Liver (tissue), 3 donors: ENCODE results near the gene DTD1.

ENCODE experiments used
- ATF3 ChIP-seq: IDR thresholded peaks from 2 replicates; pipeline ENCODE4 v1.6.1; 2016; ENCODE audit warnings: antibody characterized with exemption
- CTCF ChIP-seq: fragments of 150-350 bp; IDR thresholded peaks from 2 replicates; pipeline ENCODE4 v1.5.1; 2017; ENCODE audit warnings: improper control_type of control experiment, low read depth, low read length; ENCODE audit not compliant: missing input control
- FOXA1 ChIP-seq: IDR thresholded peaks from 2 replicates; pipeline ENCODE4 v1.6.1; 2016; ENCODE audit warnings: antibody characterized with exemption
- FOXA2 ChIP-seq: IDR thresholded peaks from 2 replicates; pipeline ENCODE4 v1.6.1; 2016; ENCODE audit warnings: antibody characterized with exemption
- GABPA ChIP-seq, 2 donors: IDR thresholded peaks in 1 of 2; conservative IDR thresholded peaks in 1 of 2; 2 replicates each; pipeline ENCODE4 v1.6.1; 2016; ENCODE audit warnings: antibody characterized with exemption in 2 of 2, mild to moderate bottlenecking in 1 of 2, moderate library complexity in 1 of 2
- HNF4A ChIP-seq, 2 donors: conservative IDR thresholded peaks; 2 replicates each; pipeline ENCODE4 v1.6.1; 2016; ENCODE audit warnings: antibody characterized with exemption in 2 of 2, mild to moderate bottlenecking in 2 of 2
- JUND ChIP-seq, 2 donors: IDR thresholded peaks; 2 replicates each; pipeline ENCODE4 v1.6.1; 2016; ENCODE audit warnings: antibody characterized with exemption in 2 of 2
- MAX ChIP-seq: IDR thresholded peaks from 2 replicates; pipeline ENCODE4 v1.6.1; 2016; ENCODE audit warnings: antibody characterized with exemption
- RAD21 ChIP-seq, 2 donors: IDR thresholded peaks; 2 replicates each; pipeline ENCODE4 v1.6.1; 2016; ENCODE audit warnings: antibody characterized with exemption in 2 of 2, mild to moderate bottlenecking in 2 of 2
- REST ChIP-seq: IDR thresholded peaks from 2 replicates; pipeline ENCODE4 v1.6.1; 2016; ENCODE audit warnings: antibody characterized with exemption, mild to moderate bottlenecking
- SP1 ChIP-seq: IDR thresholded peaks from 2 replicates; pipeline ENCODE4 v1.6.1; 2018; ENCODE audit warnings: antibody characterized with exemption, mild to moderate bottlenecking
- TAF1 ChIP-seq: conservative IDR thresholded peaks from 2 replicates; pipeline ENCODE4 v1.6.1; 2016; ENCODE audit warnings: antibody characterized with exemption, mild to moderate bottlenecking
- donor health status: healthy.
- donor health status: healthy.

- no peak for TF ChIP-seq ATF3
- TF ChIP-seq CTCF, result no peak
- TF ChIP-seq SP1, result no peak
- TF ChIP-seq HNF4A (conservative IDR thresholded peaks at IDR 0.05), result no peak
- TF ChIP-seq FOXA1, result no peak
- TF ChIP-seq REST, result no peak
- no peak for TF ChIP-seq MAX
- no peak for TF ChIP-seq TAF1
- no peak for TF ChIP-seq JUND (IDR thresholded peaks at IDR 0.05)
- TF ChIP-seq RAD21 (IDR thresholded peaks at IDR 0.05), result no peak
- TF ChIP-seq GABPA (IDR thresholded peaks at IDR 0.05 in 1 of 2, conservative IDR thresholded peaks at IDR 0.05 in 1 of 2), result no peak
- no peak for TF ChIP-seq FOXA2
These were observed 220.9 kb downstream of the DTD1 start for GRCh38 chr20:18808712-18809111.
